ENCODE results near the gene IGDCC3. TPM values are rescaled to one million over a fixed set of nuclear protein-coding genes. Genes with fewer than 3 reads are reported as not detected.

The IGDCC3 gene
- under 1 TPM in 2 of 3 donors, not detected in 1; 0.01 to 0.79 TPM for polyA plus RNA-seq

DNA sequence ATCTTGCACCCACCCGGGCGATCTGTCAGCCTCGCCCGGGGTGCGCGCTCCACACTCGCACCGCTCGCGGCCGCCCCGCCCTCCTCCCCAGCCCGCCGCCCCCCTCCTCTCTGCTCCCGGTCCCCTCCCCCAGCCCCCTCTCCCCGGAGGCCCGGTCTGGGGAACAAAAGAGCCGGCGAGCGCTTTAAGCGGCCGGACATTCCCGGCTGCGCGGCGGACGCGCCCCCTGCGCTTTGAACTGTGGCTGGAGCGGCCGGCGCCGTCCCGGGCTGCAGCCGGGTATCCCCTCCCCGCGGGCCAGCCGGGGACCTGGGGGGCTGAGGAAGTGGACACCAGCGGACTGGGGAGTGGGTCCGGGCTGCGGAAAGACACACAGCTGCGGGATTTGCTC is at the start of gene IGDCC3:
Gene IGDCC3, minus strand, starts transcription at position 27 of the 391 bp plus-strand sequence. CDS start 214 bp downstream, outside the sequence.
- no peak within 1 kb of the TSS for H3K27ac ChIP-seq (ENCODE audit: low read depth, low read length)
- 0 to 1% (median 0%) methylated on average over 29 to 40 of the region's 42 CpGs for WGBS, 3 donors

- 75 to 84% (median 83%) methylated on average over 2 of the region's 2 CpGs for WGBS, 3 donors
- no peak overlapping the region for H3K27ac ChIP-seq (ENCODE audit: low read depth, low read length)
These were observed 48.5 kb upstream of the IGDCC3 start for GRCh38 chr15:65426216-65426853.

GRCh38 chr15:65424683-65425082 is 46.9 kb upstream of the IGDCC3 start:
- H3K27ac ChIP-seq (ENCODE audit: low read depth, low read length) = no peak overlapping the region
- 89 to 91% (median 90%) methylated on average over 5 of the region's 5 CpGs for WGBS, 3 donors

DNA sequence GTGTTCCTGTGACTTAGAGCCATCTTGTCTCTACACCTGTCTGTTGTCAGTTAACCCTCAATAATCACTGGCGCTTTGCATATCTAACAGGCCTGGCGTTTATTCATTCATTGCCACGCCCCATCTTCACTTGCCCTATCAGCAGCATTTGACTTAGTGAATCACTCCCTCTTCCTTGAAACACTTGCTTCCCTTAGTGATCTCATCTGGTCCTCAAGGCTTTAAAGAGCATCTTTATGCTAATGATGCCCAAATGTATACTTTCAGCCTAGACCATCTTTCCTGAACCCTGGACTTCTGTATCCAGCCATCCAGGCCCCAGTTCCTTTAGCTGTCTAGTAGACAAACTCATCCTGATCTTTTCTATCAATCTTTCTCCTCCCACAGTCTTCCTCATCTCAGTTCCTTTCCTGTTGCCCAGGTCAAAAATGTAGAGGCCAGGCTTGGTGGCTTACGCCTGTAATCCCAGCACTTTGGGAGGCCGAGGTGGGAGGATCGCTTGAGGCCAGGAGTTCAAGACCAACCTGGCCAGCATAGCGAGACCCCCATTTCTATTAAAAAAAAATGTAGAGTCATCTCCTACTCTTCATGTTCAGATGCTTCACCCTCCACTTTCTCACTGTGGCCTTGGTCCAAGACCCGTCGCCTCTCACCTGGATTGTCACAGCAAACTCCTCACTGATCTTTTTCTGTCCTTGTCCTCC is 46.3 kb upstream of the IGDCC3 start:
- no peak overlapping the region for H3K27ac ChIP-seq (ENCODE audit: low read depth, low read length)
- 87 to 90% (median 88%) methylated on average over 9 of the region's 9 CpGs for WGBS, 3 donors

DNA sequence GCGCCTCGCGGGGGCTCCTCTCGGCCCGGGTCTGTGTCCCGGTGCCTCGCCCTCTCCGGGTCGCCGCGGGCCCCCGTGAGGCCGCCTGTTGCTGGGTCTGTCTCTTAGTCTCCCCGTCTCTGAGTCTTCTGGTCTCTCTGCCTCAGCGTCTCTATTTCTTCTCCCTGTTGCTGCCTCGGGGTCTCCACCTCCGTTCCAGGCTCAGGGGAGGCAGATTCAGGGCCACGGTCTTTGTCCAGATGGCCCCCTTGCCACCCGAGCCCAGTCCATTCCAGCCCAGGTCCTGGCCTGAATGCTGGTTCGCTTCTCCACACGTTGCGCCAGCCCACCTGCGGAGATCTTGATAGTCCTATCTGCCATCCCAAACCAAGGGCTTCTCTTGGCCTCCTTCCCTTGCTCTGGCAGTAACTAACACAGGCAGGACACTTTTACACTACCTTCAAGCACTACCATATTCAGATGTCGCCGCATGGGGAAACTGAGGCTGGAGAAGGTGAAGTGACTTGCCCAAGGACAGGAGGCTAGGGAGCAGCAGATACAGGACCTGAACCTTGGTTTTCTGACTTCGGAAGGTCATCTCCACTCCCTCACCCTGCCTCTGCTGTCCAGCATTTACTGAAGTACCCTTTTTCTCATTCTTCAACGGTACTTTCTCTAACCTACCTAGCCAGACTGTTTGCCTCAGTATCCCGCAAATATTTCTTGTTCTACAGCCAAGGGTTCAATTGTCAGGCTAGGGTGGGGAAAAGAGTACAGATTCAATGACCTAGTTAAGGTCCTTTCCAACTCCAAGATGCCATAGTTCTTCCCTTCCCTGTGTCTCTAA is 45.6 kb upstream of the IGDCC3 start:
- no peak overlapping the region for H3K27ac ChIP-seq (ENCODE audit: low read depth, low read length)
- WGBS, 3 donors = 27 to 31% (median 29%) methylated on average over 28 of the region's 28 CpGs

DNA sequence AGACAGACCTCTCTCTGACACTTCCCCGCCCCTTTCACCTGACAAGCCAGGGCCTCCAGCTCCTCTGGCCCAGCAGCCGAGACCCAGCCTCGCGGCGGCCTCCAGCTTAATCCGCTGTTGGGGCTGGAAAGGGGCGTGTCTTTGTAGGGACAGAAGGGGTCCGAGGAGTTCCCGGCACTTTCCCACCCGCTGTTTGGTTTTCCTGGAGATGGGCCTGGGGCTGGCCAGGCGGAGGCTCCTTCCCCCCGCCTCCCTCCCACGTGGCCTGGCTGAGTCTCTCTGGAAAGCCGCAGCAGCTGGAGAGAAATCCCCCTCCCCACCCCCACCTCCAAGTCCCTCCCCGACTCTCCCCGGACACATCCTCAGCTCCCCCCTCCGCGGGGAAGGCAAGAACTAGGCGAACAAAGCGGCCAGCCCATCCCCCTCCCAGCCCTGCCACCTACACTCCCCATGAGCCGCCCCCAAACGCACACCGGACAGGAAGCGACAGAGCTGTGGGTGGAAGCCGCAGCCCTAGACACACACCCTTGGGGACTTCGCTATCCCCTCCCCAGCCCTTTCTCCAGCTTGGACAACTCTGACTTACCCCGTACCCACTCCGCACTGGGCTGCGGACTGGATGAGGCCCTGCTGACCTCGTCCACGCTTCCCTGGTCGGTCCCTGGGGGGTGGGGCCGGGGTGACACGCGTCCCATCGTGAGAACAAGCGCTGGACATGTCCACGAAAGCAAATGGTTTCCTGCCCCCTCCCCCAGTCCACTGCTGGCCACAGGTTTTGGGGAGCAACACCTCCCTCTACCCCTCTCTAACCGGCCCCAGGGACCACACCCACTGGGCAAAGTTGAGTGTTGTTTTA is 43.8 kb upstream of the IGDCC3 start:
- 1 to 4% (median 2%) methylated on average over 39 of the region's 39 CpGs for WGBS, 3 donors
- H3K27ac ChIP-seq (ENCODE audit: low read depth, low read length) = no peak overlapping the region

DNA sequence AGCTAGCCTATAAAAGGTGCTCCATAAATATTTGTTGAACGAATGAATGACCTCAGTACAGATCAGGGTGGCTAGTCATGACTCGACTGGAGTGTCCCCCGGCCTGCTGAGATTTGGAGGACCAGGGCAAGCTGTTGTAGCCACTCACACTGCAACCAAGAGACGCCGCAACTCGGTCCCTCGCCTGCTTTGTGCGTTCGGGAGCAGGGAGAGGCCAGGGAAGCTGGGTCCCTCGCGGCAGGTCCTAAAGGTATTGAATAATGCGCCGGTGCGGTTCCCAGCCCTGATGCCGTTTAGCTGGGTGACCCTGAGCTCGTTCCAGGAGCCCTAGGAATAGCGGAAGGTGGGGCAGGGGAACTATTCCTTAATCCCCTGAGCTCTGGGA is 43.2 kb upstream of the IGDCC3 start:
- WGBS, 3 donors = 21 to 45% (median 37%) methylated on average over 17 of the region's 17 CpGs
- no peak overlapping the region for H3K27ac ChIP-seq (ENCODE audit: low read depth, low read length)

DNA sequence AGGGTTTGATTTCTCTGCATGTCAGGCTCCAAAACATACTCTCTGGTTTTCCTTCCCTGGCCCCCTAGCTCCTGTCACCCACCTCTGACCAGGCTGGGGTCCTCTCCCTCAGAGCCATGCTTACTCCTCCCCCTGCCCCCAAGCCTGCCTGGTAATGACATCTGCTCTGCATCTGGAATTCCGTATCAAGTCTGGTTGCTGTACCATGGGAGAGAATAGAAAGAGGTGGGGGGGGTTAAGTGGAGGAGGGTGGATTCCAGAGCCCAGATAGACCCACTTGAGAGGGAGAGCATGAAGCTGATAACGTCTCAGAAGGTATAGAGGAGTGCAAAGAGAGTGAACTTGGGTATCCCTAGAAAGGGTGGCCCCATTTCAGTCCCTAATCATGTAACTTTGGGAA is 40.8 kb upstream of the IGDCC3 start:
- 73 to 93% (median 89%) methylated on average over 2 of the region's 2 CpGs for WGBS, 3 donors
- no peak overlapping the region for H3K27ac ChIP-seq (ENCODE audit: low read depth, low read length)

- H3K27ac ChIP-seq (ENCODE audit: low read depth, low read length) = no peak overlapping the region
- 55 to 76% (median 63%) methylated on average over 8 of the region's 8 CpGs for WGBS, 3 donors
These were observed 39.1 kb upstream of the IGDCC3 start for GRCh38 chr15:65416845-65417416.

GRCh38 chr15:65414841-65415621 is 37.2 kb upstream of the IGDCC3 start:
- H3K27ac ChIP-seq (ENCODE audit: low read depth, low read length) = no peak overlapping the region
- WGBS, 3 donors = 37 to 67% (median 52%) methylated on average over 14 of the region's 14 CpGs

- H3K27ac ChIP-seq (ENCODE audit: low read depth, low read length) = no peak overlapping the region
- WGBS, 3 donors = 86 to 88% (median 87%) methylated on average over 6 of the region's 6 CpGs
These were observed 36.0 kb upstream of the IGDCC3 start for GRCh38 chr15:65413760-65414144.

DNA sequence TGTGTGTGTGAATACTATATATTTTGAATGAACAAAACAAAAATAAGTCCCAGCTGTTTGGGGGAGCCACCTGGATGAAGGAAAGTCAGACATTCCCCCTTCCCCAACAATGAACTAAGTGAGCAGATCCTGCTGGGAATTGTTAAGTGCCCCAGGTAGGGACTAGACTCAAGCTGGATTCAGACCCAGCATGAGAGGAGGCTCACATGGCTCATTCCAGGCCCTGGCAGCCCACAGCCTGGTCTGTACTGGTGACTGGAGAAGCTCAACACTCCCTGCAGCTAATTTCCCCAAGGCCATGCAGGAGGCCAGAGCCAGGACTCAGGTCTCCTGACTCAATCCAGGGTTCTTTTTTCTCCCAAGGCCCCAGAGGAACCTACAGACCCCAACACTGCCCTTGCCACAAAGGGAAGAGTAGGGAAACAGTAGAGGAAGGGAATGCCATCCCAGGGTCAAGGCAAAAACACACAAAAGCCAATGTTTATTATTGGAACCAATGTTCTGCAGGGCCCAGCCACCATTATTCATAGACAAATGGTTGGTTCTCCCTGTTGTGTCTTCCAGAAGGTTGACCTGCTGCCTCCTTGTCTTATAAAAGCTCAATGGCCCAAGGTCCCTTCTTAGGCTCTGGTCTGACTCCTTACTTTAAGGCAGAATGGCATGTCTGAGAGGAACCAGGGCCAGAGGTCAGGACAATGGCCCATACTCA is 35.4 kb upstream of the IGDCC3 start:
- no peak overlapping the region for H3K27ac ChIP-seq (ENCODE audit: low read depth, low read length)

DNA sequence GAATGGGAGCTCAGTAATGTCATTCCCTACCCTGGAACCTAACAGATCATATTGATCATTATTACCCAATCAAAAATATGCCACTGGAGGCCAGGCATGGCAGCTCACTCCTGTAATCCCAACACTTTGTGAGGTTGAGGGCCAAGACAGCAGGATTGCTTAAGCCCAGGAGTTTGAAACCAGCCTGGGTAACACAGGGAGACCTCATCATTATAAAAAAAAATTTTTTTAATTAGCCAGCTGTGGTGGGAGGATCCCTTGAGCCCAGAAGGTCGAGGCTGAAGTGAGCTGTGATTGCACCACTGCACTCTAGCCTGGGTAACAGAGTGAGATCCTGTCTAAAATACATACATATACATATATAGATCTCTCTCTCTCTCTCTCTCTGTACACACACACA is 34.8 kb upstream of the IGDCC3 start:
- WGBS, 3 donors = 27 to 76% (median 27%) methylated on average over 1 of the region's 1 CpG

DNA sequence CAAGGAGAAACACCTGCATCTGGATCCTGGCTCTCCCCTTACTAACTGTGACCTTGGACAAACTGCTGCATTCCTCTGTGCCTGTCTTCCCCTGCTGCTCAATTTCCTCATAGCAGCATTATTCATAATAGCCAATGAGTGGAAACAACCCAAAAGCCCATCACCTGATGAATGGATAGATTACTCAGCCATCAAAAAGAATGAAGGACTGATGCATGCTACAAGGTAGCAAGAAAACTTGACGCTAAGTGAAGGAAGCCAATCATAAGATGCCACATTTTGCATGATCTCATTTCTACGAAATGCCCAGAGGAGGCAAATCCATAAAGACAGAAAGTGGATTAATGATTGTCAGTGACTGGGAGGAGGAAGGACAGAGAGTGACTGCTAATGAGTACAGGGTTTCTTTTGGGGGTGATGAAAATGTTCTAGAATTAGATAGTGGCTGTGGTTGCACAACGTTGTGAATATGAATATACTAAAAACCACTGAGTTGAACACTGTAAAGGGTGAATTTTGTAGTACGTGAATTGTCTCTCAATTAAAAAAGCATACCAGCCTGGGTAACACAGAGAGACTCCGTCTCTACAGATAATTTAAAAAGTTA is 33.8 kb upstream of the IGDCC3 start:
- H3K27ac ChIP-seq (ENCODE audit: low read depth, low read length) = no peak overlapping the region
- 71 to 79% (median 72%) methylated on average over 5 of the region's 5 CpGs for whole genome bisulfite sequencing, 3 donors

More for the DNA sequence above, 34.8 kb upstream of the IGDCC3 start:
- H3K27ac ChIP-seq (ENCODE audit: low read depth, low read length) = no peak overlapping the region

- 78 to 82% (median 80%) methylated on average over 10 of the region's 10 CpGs for WGBS, 3 donors
- no peak overlapping the region for H3K27ac ChIP-seq (ENCODE audit: low read depth, low read length)
These were observed 33.2 kb upstream of the IGDCC3 start for GRCh38 chr15:65410972-65411371.

DNA sequence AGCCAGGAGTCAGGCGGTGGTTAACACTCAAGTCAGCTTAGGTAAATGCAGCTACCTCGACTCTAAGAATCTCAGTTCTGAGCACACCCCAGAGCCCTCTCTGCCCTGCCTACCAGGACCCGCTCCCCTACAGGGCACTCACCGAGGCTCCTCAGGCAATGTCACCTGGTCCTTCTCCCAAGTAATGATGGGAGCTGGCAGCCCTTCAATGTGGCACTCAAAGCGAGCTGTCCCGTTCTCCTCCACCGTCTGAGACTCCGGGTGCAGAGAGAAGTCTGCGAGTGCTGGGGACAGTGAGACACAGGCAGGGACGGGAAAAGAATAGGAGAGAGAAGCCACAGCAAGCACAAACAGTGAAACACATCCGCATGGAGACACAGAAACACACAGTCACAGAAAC is 32.2 kb upstream of the IGDCC3 start:
- H3K27ac ChIP-seq (ENCODE audit: low read depth, low read length) = no peak overlapping the region
- WGBS, 3 donors = 53 to 93% (median 89%) methylated on average over 11 of the region's 11 CpGs

Measured in adipose tissue (tissue), 3 donors.